VCaP (cell line): Measurements from ENCODE around the gene BOLA3.

Experiments used
- H3K27ac ChIP-seq: fragments of 450-650 bp; 2 replicates; pipeline ENCODE4 v1.5.1; 2017
- TF ChIP-seq, protein P1 (sequence below): fragments of 450-650 bp; conservative IDR thresholded peaks from 2 replicates; pipeline ENCODE4 v1.5.1; 2017; ENCODE audit warnings: mild to moderate bottlenecking, moderate library complexity

BOLA3 gene

GRCh38 chr2:74148457-74149246 is 940 bp upstream of the BOLA3 start:
- TF ChIP-seq, protein P1, sequence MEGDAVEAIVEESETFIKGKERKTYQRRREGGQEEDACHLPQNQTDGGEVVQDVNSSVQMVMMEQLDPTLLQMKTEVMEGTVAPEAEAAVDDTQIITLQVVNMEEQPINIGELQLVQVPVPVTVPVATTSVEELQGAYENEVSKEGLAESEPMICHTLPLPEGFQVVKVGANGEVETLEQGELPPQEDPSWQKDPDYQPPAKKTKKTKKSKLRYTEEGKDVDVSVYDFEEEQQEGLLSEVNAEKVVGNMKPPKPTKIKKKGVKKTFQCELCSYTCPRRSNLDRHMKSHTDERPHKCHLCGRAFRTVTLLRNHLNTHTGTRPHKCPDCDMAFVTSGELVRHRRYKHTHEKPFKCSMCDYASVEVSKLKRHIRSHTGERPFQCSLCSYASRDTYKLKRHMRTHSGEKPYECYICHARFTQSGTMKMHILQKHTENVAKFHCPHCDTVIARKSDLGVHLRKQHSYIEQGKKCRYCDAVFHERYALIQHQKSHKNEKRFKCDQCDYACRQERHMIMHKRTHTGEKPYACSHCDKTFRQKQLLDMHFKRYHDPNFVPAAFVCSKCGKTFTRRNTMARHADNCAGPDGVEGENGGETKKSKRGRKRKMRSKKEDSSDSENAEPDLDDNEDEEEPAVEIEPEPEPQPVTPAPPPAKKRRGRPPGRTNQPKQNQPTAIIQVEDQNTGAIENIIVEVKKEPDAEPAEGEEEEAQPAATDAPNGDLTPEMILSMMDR, result no peak
- H3K27ac ChIP-seq, result peak overlapping the region; percentile 75; the same call in 1 of the 2 replicates

DNA sequence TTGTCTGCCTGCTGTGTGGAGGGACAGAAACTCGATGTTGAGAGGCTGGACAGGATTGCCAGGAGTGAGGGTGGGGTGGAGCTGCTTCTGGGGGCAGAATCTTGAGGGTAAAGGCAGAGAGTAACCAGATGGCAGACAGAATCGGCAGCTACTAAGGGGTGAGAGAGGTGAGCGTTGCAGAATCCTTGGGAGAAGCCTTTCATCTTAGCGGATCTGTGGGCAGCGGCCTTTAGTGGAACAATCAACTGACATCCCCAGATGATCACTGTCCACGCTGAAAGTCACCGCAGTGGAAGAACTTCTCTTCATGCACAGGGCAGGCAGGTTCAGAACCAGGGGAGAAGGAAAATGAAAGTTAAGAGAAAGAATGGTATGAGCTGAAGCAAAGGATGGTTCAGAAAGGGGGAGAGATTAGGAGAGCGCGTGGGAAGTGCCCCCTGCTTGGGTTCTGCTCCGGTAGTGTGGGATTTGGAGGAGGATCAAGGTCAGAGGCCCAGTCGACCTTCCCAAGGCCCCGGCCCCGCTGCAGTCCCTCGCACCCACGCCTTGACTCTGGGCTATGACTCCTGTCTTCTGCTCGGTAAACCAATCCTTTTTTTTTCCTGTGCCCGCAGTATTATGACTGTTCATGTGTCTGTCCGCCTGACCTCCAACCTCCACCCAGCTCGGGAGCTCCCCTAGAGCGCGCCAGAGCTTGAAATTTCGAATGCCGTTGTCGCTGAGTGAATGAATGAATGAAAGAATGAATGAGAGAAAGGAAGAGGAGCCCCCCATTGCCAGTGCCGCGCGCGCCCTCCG is 584 bp downstream of the BOLA3 start:
- H3K27ac ChIP-seq, result peak overlapping the region; percentile 75; the same call in 1 of the 2 replicates
- TF ChIP-seq, protein P1, result no peak

- H3K27ac ChIP-seq, result no peak overlapping the region
- TF ChIP-seq, protein P1, result no peak
Measured at GRCh38 chr2:74142340-74142739, 5.4 kb downstream of the BOLA3 start.

GRCh38 chr2:74138600-74139323 is 8.9 kb downstream of the BOLA3 start:
- TF ChIP-seq, protein P1, result no peak
- no peak overlapping the region for H3K27ac ChIP-seq

DNA sequence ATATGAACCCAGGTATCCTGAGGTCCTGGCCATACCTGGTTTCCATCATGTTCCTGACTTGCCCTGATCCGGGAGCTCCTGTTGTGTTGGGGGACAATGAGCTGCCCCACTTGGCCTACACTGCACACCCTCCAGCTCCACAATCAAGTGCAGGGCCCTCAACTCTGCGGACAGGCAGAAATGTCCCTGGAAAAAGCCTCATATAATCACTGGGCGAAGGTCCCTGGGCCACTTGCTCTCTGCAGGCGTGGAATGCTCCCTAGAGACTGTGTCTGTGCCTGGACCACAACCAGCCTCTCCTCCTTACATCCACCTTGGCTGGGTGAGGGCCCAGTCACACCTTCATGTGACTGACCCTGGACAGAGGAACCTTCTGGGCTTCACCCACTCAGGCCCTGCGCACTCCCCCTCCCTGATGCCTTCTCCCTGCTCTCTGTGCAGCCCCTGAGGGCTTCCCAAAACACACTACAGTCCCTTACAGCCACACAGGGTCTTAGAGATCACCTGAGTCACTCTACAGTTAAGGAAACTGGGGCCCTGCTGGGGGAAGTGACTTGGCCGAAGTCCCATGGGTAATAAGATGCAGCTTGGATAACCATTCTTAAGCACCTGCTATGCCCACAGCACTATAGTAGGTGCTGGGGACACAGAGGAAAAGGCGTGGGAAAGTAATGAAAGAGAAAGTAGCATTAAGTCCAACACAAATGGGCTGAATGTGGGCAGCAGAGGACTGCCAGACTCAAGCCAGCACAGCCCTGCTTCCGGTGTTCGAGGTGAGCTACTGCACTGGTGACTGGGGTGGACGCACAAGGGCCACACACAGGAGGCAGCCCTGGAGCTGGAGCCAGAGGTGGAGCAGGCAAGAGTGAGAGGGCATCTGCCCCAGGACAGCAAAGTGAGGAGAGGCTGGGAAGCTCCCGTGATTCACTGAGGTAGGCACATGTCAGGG is 9.8 kb downstream of the BOLA3 start:
- no peak overlapping the region for H3K27ac ChIP-seq
- TF ChIP-seq, protein P1, result no peak

DNA sequence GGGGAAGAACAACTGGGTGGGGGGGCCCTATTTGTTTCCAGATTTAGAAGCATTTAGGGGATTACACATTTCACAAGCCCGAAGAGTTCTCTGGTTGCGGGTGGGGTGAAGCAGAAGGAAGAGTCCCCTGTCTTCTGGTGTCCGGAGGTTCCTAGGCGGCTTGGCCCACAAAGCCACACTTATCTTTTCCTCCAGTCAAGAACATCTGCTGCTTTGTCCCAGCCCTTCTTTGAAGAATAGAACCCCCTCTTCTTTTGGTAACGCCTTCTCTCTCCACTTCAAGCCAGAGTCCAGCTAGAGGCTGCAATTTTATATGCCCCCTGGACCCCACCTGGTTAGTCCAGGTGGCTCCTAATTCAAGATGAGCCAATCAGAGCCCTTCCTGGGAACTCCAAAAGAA is 15.8 kb downstream of the BOLA3 start:
- TF ChIP-seq, protein P1, result no peak
- no peak overlapping the region for H3K27ac ChIP-seq
